Measurements from ENCODE around the gene FUCA1.

Gene FUCA1

GRCh38 chr1:23896491-23896890, 28.4 kb upstream of the FUCA1 start:
- TF ChIP-seq TEAD4 (IDR thresholded peaks at IDR 0.05) (no peak), FOXM1 (IDR thresholded peaks at IDR 0.05; ENCODE audit: borderline replicate concordance, low read depth) (no peak), TAF1 (IDR thresholded peaks at IDR 0.05; ENCODE audit: low read depth) (no peak), CEBPB (IDR thresholded peaks at IDR 0.05) (no peak), YY1 (IDR thresholded peaks at IDR 0.05; ENCODE audit: low read depth) (no peak), EP300 (IDR thresholded peaks at IDR 0.05; ENCODE audit: borderline replicate concordance) (no peak), CREB1 (IDR thresholded peaks at IDR 0.05; ENCODE audit: low read depth) (no peak), TCF12 (IDR thresholded peaks at IDR 0.05; ENCODE audit: low read depth) (no peak), REST (IDR thresholded peaks at IDR 0.05; ENCODE audit: low read depth) (no peak), ZBTB7A (IDR thresholded peaks at IDR 0.05; ENCODE audit: low read depth) (no peak), NFIC (IDR thresholded peaks at IDR 0.05) (no peak), MAX (IDR thresholded peaks at IDR 0.05) (no peak), USF1 (IDR thresholded peaks at IDR 0.05) (no peak), EGR1 (IDR thresholded peaks at IDR 0.05) (no peak), RAD21 (IDR thresholded peaks at IDR 0.05; ENCODE audit: low read depth) (no peak)

- TF ChIP-seq RAD21 (IDR thresholded peaks at IDR 0.05; ENCODE audit: low read depth) (no peak), YY1 (IDR thresholded peaks at IDR 0.05; ENCODE audit: low read depth) (no peak), FOXM1 (IDR thresholded peaks at IDR 0.05; ENCODE audit: borderline replicate concordance, low read depth) (no peak), CREB1 (IDR thresholded peaks at IDR 0.05; ENCODE audit: low read depth) (no peak), EP300 (IDR thresholded peaks at IDR 0.05; ENCODE audit: borderline replicate concordance) (no peak), CEBPB (IDR thresholded peaks at IDR 0.05) (no peak), MAX (IDR thresholded peaks at IDR 0.05) (no peak), REST (IDR thresholded peaks at IDR 0.05; ENCODE audit: low read depth) (no peak), TEAD4 (IDR thresholded peaks at IDR 0.05) (no peak)
These were observed 27.9 kb upstream of the FUCA1 start for GRCh38 chr1:23895993-23896392.

- TF ChIP-seq EP300 (IDR thresholded peaks at IDR 0.05; ENCODE audit: borderline replicate concordance) (no peak), MAX (IDR thresholded peaks at IDR 0.05) (no peak), CREB1 (IDR thresholded peaks at IDR 0.05; ENCODE audit: low read depth) (no peak), USF1 (IDR thresholded peaks at IDR 0.05) (no peak), TEAD4 (IDR thresholded peaks at IDR 0.05) (no peak), TAF1 (IDR thresholded peaks at IDR 0.05; ENCODE audit: low read depth) (no peak), TCF12 (IDR thresholded peaks at IDR 0.05; ENCODE audit: low read depth) (no peak), RAD21 (IDR thresholded peaks at IDR 0.05; ENCODE audit: low read depth) (no peak), EGR1 (IDR thresholded peaks at IDR 0.05) (no peak), YY1 (IDR thresholded peaks at IDR 0.05; ENCODE audit: low read depth) (no peak), NFIC (IDR thresholded peaks at IDR 0.05) (no peak), CEBPB (IDR thresholded peaks at IDR 0.05) (no peak), FOXM1 (IDR thresholded peaks at IDR 0.05; ENCODE audit: borderline replicate concordance, low read depth) (no peak), REST (IDR thresholded peaks at IDR 0.05; ENCODE audit: low read depth) (no peak), ZBTB7A (IDR thresholded peaks at IDR 0.05; ENCODE audit: low read depth) (no peak)
These were observed 27.0 kb upstream of the FUCA1 start for GRCh38 chr1:23895082-23895481.

- TF ChIP-seq EGR1 (IDR thresholded peaks at IDR 0.05) (no peak), ZBTB7A (IDR thresholded peaks at IDR 0.05; ENCODE audit: low read depth) (no peak), TCF12 (IDR thresholded peaks at IDR 0.05; ENCODE audit: low read depth) (no peak)
These were observed 21.0 kb upstream of the FUCA1 start for GRCh38 chr1:23889074-23889473.
